Measurements from ENCODE around the gene UCMA.

The UCMA gene

DNA sequence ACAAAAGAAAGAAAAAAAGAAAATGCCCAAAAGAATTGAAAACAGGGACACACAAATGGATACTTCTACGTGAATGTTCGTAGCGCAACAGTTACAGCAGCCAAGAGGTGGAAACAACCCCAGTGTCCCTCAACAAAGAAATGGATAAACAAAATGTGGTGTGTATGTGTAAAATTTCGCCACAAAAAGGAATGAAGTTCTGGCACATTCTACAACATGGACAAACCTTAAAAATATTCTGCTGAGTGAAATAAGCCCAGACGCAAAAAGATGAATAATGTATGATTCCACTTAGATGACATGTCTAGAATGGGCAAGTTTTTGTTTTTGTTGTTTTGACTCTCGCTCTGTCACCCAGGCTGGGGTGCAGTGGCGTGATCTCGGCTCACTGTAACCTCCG lies 10.9 kb downstream of the UCMA start:
- TF ChIP-seq, protein P1, sequence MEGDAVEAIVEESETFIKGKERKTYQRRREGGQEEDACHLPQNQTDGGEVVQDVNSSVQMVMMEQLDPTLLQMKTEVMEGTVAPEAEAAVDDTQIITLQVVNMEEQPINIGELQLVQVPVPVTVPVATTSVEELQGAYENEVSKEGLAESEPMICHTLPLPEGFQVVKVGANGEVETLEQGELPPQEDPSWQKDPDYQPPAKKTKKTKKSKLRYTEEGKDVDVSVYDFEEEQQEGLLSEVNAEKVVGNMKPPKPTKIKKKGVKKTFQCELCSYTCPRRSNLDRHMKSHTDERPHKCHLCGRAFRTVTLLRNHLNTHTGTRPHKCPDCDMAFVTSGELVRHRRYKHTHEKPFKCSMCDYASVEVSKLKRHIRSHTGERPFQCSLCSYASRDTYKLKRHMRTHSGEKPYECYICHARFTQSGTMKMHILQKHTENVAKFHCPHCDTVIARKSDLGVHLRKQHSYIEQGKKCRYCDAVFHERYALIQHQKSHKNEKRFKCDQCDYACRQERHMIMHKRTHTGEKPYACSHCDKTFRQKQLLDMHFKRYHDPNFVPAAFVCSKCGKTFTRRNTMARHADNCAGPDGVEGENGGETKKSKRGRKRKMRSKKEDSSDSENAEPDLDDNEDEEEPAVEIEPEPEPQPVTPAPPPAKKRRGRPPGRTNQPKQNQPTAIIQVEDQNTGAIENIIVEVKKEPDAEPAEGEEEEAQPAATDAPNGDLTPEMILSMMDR (conservative IDR thresholded peaks at IDR 0.05; ENCODE audit: control insufficient read depth, insufficient read depth, low read depth, low read length) = no peak
- no peak for DNase-seq (ENCODE audit: low read depth)
- H3K4me3 ChIP-seq (ENCODE audit: control insufficient read depth, low read depth, low read length) = no peak overlapping the region

DNA sequence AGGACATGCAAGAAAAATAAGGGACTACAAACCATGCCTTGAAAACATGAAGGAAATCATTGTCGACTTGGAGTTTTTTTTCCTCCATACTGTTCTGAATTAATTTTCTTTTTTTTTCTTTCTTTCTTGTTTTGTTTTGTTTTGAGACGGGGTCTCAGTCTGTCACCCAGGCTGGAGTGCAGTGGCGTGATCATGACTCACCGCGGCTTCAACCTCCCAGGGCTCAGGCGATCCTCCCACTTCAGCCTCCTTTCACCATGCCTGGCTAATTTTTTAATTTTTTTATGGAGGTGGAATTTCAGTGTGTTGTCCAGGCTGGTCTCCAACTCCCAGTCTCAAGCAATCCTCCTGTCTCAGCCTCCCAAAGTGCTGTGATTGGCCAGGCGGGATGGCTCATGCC lies 11.6 kb downstream of the UCMA start:
- H3K4me3 ChIP-seq (ENCODE audit: control insufficient read depth, low read depth, low read length) = no peak overlapping the region
- TF ChIP-seq, protein P1 (conservative IDR thresholded peaks at IDR 0.05; ENCODE audit: control insufficient read depth, insufficient read depth, low read depth, low read length) = no peak
- no peak for DNase-seq (ENCODE audit: low read depth)

DNA sequence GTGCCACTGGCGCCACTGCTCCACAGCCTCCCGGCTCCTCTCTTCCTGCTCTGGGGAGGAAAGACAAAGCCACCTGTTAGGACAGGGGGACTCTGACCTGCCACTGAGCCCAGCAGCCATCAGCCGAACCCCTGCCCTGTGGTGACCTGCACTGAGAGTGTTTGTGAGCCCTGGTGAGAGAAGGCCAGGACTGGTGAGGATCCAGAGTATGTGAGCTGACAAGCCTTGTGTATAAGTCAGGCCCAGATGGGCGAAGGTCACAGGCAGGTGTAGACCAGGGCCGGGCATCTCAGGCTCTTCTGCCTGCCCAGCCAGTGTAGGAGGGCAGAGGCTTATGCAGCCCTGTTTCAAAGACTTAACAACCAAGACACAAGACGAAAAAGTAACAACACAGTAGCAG lies 12.0 kb downstream of the UCMA start:
- no peak for DNase-seq (ENCODE audit: low read depth)
- H3K4me3 ChIP-seq (ENCODE audit: control insufficient read depth, low read depth, low read length) = no peak overlapping the region
- TF ChIP-seq, protein P1 (conservative IDR thresholded peaks at IDR 0.05; ENCODE audit: control insufficient read depth, insufficient read depth, low read depth, low read length) = no peak

DNA sequence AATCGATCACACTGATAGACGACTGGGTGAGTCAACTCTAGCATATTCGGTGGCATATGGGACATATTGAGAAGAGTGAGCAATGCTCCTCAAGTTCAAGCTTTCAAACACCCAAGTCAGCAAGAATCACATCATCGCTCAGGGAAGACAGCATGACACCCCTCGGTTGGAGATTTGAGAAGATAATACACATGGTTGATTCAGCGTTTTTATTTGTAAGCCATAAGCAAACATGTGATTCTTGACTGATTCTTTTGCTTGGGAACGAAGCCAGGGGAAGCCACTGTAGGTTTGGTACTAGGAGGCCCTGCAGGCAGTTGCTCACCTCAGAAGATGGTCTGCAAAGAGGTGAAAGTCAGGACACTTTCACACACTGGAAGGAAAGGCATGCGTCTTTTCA lies 12.6 kb downstream of the UCMA start:
- no peak for DNase-seq (ENCODE audit: low read depth)
- H3K4me3 ChIP-seq (ENCODE audit: control insufficient read depth, low read depth, low read length) = no peak overlapping the region
- TF ChIP-seq, protein P1 (conservative IDR thresholded peaks at IDR 0.05; ENCODE audit: control insufficient read depth, insufficient read depth, low read depth, low read length) = no peak

DNA sequence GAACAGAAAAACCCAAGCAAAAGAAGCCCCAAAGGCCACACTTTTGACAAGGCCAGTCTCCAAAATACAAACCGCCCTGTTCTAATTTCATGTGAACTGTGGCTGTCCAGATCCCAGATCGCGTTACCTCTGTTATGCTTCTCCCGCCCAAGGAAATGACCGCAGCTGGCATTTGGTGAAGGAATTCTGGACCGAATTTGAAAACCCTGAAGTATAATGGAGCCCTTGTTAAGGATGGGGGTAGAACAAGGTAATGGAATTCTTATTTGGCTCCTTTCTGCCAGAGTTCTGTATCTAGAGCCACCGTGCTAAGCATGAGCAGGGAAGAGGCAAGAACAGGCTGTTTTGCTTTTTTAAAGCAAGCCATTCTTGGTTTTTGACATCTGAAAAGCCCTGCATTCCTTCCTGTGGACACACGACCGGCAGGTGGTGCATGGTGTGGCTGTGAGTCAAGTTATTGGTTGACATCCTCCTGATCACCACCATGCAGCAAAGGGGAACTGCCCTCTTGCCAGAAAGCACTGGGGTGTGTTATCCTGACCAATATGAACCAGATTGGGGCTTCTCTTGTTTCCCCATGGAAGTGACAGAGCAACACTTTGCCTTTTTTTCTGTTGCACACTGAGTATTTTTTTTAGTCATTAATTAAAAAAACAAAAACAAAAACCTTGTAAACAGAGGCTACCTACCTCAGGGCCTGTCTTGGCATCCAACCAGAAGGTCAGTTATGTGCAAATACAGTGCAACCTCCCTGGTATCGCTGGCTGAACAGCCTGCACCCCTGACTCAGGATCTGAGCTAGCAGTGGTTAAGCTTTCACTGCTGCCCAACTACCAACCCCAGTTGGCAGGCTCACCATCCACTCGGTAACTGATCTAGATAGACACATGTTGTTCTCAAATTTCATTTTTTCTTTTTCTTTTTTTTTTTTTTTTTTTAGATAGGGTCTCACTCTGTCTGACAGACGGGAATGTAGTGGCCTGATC lies 14.2 kb downstream of the UCMA start:
- TF ChIP-seq, protein P1 (conservative IDR thresholded peaks at IDR 0.05; ENCODE audit: control insufficient read depth, insufficient read depth, low read depth, low read length) = no peak
- no peak overlapping the region for H3K4me3 ChIP-seq (ENCODE audit: control insufficient read depth, low read depth, low read length)
- no peak for DNase-seq (ENCODE audit: low read depth)

DNA sequence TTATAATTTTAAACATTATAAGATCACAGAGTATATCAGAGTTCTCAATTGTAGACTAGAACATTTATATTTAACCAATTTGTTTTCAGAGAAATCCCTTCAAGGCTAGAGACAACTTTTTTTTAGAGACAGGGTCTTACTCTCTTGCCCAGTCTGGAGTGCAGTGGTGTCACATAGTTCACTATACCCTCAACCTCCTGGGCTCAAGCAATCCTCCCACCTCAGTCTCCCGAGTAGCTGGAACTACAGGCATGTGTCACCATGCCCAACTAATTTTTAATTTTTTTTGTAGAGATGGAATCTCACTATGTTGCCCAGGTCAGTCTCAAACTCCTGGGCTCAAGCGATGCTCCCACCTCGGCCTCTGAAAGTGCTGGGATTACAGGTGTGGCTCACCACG lies 15.3 kb downstream of the UCMA start:
- DNase-seq (ENCODE audit: low read depth) = no peak
- H3K4me3 ChIP-seq (ENCODE audit: control insufficient read depth, low read depth, low read length) = no peak overlapping the region
- TF ChIP-seq, protein P1 (conservative IDR thresholded peaks at IDR 0.05; ENCODE audit: control insufficient read depth, insufficient read depth, low read depth, low read length) = no peak

Data from fibroblast of mammary gland (primary cell).